OCI-LY1 (cell line): ENCODE results near the gene TOB1.
"Not testable (repeated sequence)": the region's sequence is repeated elsewhere in the genome, so short reads cannot be mapped to it uniquely, and the experiment has no call there.

Experiments
- H2AFZ ChIP-seq: fragments of 200-600 bp; sonication (generic), shearing (Covaris generic); 2 replicates; pipeline ENCODE4 v1.6.0; 2014; ENCODE audit warnings: antibody characterized with exemption, mild to moderate bottlenecking, low read length
- H3F3A ChIP-seq: fragments of 200-600 bp; sonication (generic), shearing (Covaris generic); 2 replicates; pipeline ENCODE4 v1.6.0; 2014; ENCODE audit warnings: mild to moderate bottlenecking, antibody characterized with exemption, low read length, moderate library complexity; ENCODE audit not compliant: insufficient read depth
- H3K27ac ChIP-seq: fragments of 200-600 bp; sonication (generic); 2 replicates; pipeline ENCODE4 v1.5.1; 2014; ENCODE audit warnings: low read length, mixed run types, mild to moderate bottlenecking, low read depth; ENCODE audit not compliant: poor library complexity, severe bottlenecking
- H3K27me3 ChIP-seq: fragments of 200-600 bp; sonication (generic); 2 replicates; pipeline ENCODE4 v1.6.0; 2014; ENCODE audit warnings: antibody characterized with exemption, mild to moderate bottlenecking, low read length, moderate library complexity; ENCODE audit not compliant: insufficient read depth
- H3K36me3 ChIP-seq: fragments of 200-600 bp; sonication (generic); 2 replicates; pipeline ENCODE4 v1.6.1; 2014; ENCODE audit warnings: mild to moderate bottlenecking, antibody characterized with exemption, low read length, moderate library complexity, mixed read lengths; ENCODE audit not compliant: insufficient read depth
- H3K4me1 ChIP-seq: fragments of 200-600 bp; sonication (generic); 2 replicates; pipeline ENCODE4 v1.5.1; 2014; ENCODE audit warnings: mild to moderate bottlenecking, low read length, moderate library complexity; ENCODE audit not compliant: insufficient read depth, severe bottlenecking
- H3K4me2 ChIP-seq: fragments of 200-600 bp; sonication (generic), shearing (Covaris generic); 2 replicates; pipeline ENCODE4 v1.6.1; 2014; ENCODE audit warnings: low read length
- H3K4me3 ChIP-seq: fragments of 200-600 bp; sonication (generic); 2 replicates; pipeline ENCODE4 v1.5.1; 2014; ENCODE audit warnings: low read length, low read depth, mild to moderate bottlenecking, mixed read lengths; ENCODE audit not compliant: poor library complexity, severe bottlenecking
- H3K79me2 ChIP-seq: fragments of 200-600 bp; shearing (Covaris generic); 2 replicates; pipeline ENCODE4 v1.6.1; 2016; ENCODE audit warnings: mixed run types, low read length, mixed read lengths; ENCODE audit not compliant: insufficient read depth
- H3K9ac ChIP-seq: fragments of 200-600 bp; sonication (generic), shearing (Covaris generic); 2 replicates; pipeline ENCODE4 v1.6.1; 2014; ENCODE audit warnings: mild to moderate bottlenecking, low read length, mixed read lengths
- H3K9me2 ChIP-seq: fragments of 200-600 bp; sonication (generic), shearing (Covaris generic); 2 replicates; pipeline ENCODE4 v1.6.1; 2014; ENCODE audit warnings: low read depth, mild to moderate bottlenecking, low read length, mixed read lengths
- H3K9me3 ChIP-seq: fragments of 200-600 bp; shearing (Covaris generic); 2 replicates; pipeline ENCODE4 v1.6.1; 2014; ENCODE audit warnings: low read length, mixed read lengths
- H4K20me1 ChIP-seq: fragments of 200-600 bp; sonication (generic), shearing (Covaris generic); 2 replicates; pipeline ENCODE4 v1.6.0; 2016; ENCODE audit warnings: mild to moderate bottlenecking, low read length; ENCODE audit not compliant: insufficient read depth
- EZH2 ChIP-seq: fragments of 200-600 bp; sonication (generic), shearing (Covaris generic); IDR thresholded peaks from 2 replicates; pipeline ENCODE4 v1.8.0; 2017; ENCODE audit warnings: borderline replicate concordance, mixed run types, mild to moderate bottlenecking, antibody characterized with exemption, low read length, moderate library complexity, mixed read lengths
- TF ChIP-seq, protein P1 (sequence below): fragments of 200-600 bp; sonication (generic), shearing (Covaris generic); IDR thresholded peaks from 2 replicates; pipeline ENCODE4 v1.5.1; 2017; ENCODE audit warnings: mild to moderate bottlenecking, antibody characterized with exemption, low read length, moderate library complexity, mixed read lengths

Gene TOB1

DNA sequence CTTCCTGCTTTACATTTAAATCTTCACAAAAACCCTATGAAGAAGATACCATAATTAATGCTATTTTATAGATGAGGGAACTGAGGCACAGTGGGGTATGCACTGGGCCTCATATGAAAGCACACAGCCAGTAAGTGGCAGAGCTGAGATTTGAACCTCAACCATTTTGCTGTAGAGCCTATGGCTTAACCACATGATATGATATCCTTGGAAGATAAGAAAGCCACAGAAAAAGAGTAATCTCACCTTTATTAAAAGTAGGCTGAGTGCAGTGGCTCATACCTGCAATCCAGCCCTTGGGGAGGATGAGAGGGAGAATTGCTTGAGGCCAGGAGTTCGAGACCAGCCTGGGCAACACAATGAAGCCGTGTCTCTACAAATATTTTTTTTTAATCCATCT lies 15.0 kb upstream of the TOB1 start:
- Histone ChIP-seq H3K27ac (no peak overlapping the region), H3K79me2 (no peaks in the 10 kb centered on the region), H4K20me1 (no peaks in the 10 kb centered on the region), H2AFZ (no peak overlapping the region), H3K4me3 (no peak overlapping the region), H3K9me3 (no peaks in the 10 kb centered on the region), H3K27me3 (no peaks in the 10 kb centered on the region), H3K9ac (no peak overlapping the region), H3K9me2 (no peaks in the 10 kb centered on the region), H3K4me1 (no peaks in the 10 kb centered on the region), H3K4me2 (no peak overlapping the region), H3F3A (no peaks in the 10 kb centered on the region), H3K36me3 (no peaks in the 10 kb centered on the region; the same call in 1 of the 2 replicates)
- no peak for TF ChIP-seq EZH2
- TF ChIP-seq, protein P1, sequence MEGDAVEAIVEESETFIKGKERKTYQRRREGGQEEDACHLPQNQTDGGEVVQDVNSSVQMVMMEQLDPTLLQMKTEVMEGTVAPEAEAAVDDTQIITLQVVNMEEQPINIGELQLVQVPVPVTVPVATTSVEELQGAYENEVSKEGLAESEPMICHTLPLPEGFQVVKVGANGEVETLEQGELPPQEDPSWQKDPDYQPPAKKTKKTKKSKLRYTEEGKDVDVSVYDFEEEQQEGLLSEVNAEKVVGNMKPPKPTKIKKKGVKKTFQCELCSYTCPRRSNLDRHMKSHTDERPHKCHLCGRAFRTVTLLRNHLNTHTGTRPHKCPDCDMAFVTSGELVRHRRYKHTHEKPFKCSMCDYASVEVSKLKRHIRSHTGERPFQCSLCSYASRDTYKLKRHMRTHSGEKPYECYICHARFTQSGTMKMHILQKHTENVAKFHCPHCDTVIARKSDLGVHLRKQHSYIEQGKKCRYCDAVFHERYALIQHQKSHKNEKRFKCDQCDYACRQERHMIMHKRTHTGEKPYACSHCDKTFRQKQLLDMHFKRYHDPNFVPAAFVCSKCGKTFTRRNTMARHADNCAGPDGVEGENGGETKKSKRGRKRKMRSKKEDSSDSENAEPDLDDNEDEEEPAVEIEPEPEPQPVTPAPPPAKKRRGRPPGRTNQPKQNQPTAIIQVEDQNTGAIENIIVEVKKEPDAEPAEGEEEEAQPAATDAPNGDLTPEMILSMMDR, result no peak

DNA sequence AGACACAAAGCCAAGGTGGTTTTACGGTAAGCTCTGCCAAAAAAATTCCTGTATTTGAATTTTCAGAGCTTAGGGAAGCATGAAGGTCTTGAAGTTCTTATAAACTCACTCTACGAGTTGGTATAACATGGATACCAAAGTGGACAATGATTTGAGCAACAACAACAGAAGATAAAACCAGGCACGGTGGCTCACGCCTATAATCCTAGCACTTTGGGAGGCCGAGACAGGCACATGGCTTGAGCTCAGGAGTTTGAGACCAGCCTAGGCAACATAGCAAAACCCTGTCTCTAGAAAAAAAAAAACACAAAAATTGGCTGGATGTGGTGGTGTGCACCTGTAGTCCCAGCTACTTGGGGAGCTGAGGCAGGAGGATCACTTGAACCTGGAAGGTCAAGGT lies 12.9 kb upstream of the TOB1 start:
- Histone ChIP-seq H3K9ac (no peak overlapping the region), H3K4me1 (no peaks in the 10 kb centered on the region), H3K9me2 (no peaks in the 10 kb centered on the region), H3K79me2 (no peaks in the 10 kb centered on the region), H2AFZ (no peak overlapping the region), H3K27ac (no peak overlapping the region), H3K36me3 (no peaks in the 10 kb centered on the region; the same call in 1 of the 2 replicates), H4K20me1 (no peaks in the 10 kb centered on the region), H3K9me3 (no peaks in the 10 kb centered on the region), H3F3A (no peaks in the 10 kb centered on the region), H3K4me3 (no peak overlapping the region), H3K4me2 (no peak overlapping the region), H3K27me3 (no peaks in the 10 kb centered on the region)
- no peak for TF ChIP-seq EZH2

- Histone ChIP-seq H3K27ac (no peak overlapping the region), H3K4me1 (no peaks in the 10 kb centered on the region), H3K4me3 (no peak overlapping the region), H2AFZ (no peak overlapping the region), H3K4me2 (no peak overlapping the region), H3K79me2 (no peaks in the 10 kb centered on the region), H3K27me3 (no peaks in the 10 kb centered on the region), H3F3A (no peaks in the 10 kb centered on the region), H4K20me1 (no peaks in the 10 kb centered on the region), H3K36me3 (no peaks in the 10 kb centered on the region; the same call in 1 of the 2 replicates), H3K9me2 (no peaks in the 10 kb centered on the region), H3K9ac (no peak overlapping the region), H3K9me3 (no peaks in the 10 kb centered on the region)
- no peak for TF ChIP-seq EZH2
- TF ChIP-seq, protein P1, result no peak
Observed at GRCh38 chr17:50877838-50878237, 11.7 kb upstream of the TOB1 start.

DNA sequence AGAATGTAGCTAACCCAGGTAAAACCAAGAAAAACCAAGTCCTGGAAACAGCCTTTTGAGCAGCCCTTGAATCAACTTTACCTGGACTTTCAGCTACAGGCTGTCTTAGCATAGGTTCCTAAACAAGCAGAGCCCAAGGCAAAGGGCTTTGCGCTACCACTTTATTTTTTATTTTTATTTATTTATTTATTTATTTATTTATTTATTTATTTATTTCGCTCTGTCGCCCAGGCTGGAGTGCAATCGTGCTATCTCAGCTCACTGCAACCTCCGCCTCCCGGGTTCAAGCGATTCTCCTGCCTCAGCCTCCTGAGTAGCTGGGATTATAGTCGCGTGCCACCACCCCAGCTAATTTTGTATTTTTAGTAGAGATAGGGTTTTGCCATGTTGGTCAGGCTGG lies 10.9 kb upstream of the TOB1 start:
- not testable (repeated sequence) for H3K27ac ChIP-seq, H3K9me3 ChIP-seq, H3K9me2 ChIP-seq, H3K4me1 ChIP-seq, H3K27me3 ChIP-seq, H3K4me2 ChIP-seq, H3K9ac ChIP-seq, H3K79me2 ChIP-seq, H2AFZ ChIP-seq, H3F3A ChIP-seq, H3K4me3 ChIP-seq, H3K36me3 ChIP-seq, H4K20me1 ChIP-seq
